ENCODE measurements around the gene FZD7.

The FZD7 gene

GRCh38 chr2:202006301-202006700 is 27.4 kb upstream of the FZD7 start:
- Histone ChIP-seq H3K4me3 (ENCODE audit: low read depth in 1 of 2, low read length in 2 of 2) (no peak overlapping the region), H3K27me3 (ENCODE audit: insufficient read depth, low read length, poor library complexity) (peaks cover 24% of the 10 kb centered on the region), H2AFZ (ENCODE audit: low read depth, low read length) (no peak overlapping the region), H4K20me1 (ENCODE audit: insufficient read depth, low read length) (no peaks in the 10 kb centered on the region), H3K4me2 (ENCODE audit: insufficient read depth, low read length) (no peak overlapping the region), H3K4me1 (ENCODE audit: insufficient read depth, low read length) (no peaks in the 10 kb centered on the region), H3K36me3 (ENCODE audit: insufficient read depth, low read length) (no peaks in the 10 kb centered on the region), H3K27ac (ENCODE audit: low read length) (no peak overlapping the region), H3K79me2 (ENCODE audit: insufficient read depth, low read length) (no peaks in the 10 kb centered on the region), H3K9ac (ENCODE audit: low read depth, low read length) (no peak overlapping the region), H3K9me3 (ENCODE audit: insufficient read depth, low read length, severe bottlenecking) (no peaks in the 10 kb centered on the region)
- no peak for ATAC-seq (ENCODE audit: insufficient read depth, low read depth)
- DNase-seq, result no peak
- TF ChIP-seq EZH2 (IDR thresholded peaks at IDR 0.05; ENCODE audit: borderline replicate concordance, low read depth, low read length, severe bottlenecking) (no peak), CTCF (IDR thresholded peaks at IDR 0.05; ENCODE audit: borderline replicate concordance, extremely low read depth, low read length, poor library complexity, severe bottlenecking) (no peak)

- Histone ChIP-seq H3K4me1 (ENCODE audit: insufficient read depth, low read length) (no peaks in the 10 kb centered on the region), H3K27ac (ENCODE audit: low read length) (no peak overlapping the region), H3K9ac (ENCODE audit: low read depth, low read length) (no peak overlapping the region), H3K4me3 (ENCODE audit: low read depth in 1 of 2, low read length in 2 of 2) (no peak overlapping the region), H3K36me3 (ENCODE audit: insufficient read depth, low read length) (no peaks in the 10 kb centered on the region), H3K9me3 (ENCODE audit: insufficient read depth, low read length, severe bottlenecking) (no peaks in the 10 kb centered on the region), H2AFZ (ENCODE audit: low read depth, low read length) (no peak overlapping the region), H3K79me2 (ENCODE audit: insufficient read depth, low read length) (no peaks in the 10 kb centered on the region), H3K4me2 (ENCODE audit: insufficient read depth, low read length) (no peak overlapping the region), H4K20me1 (ENCODE audit: insufficient read depth, low read length) (no peaks in the 10 kb centered on the region), H3K27me3 (ENCODE audit: insufficient read depth, low read length, poor library complexity) (peaks cover 24% of the 10 kb centered on the region)
- ATAC-seq (ENCODE audit: insufficient read depth, low read depth) (no peak), DNase-seq (no peak)
- TF ChIP-seq CTCF (IDR thresholded peaks at IDR 0.05; ENCODE audit: borderline replicate concordance, extremely low read depth, low read length, poor library complexity, severe bottlenecking) (no peak), EZH2 (IDR thresholded peaks at IDR 0.05; ENCODE audit: borderline replicate concordance, low read depth, low read length, severe bottlenecking) (no peak)
Measured at GRCh38 chr2:202007015-202007982, 26.4 kb upstream of the FZD7 start.

GRCh38 chr2:202007983-202008354 is 25.7 kb upstream of the FZD7 start:
- no peaks in the 10 kb centered on the region for H3K9me3 ChIP-seq (ENCODE audit: insufficient read depth, low read length, severe bottlenecking)
- H3K4me2 ChIP-seq (ENCODE audit: insufficient read depth, low read length), result no peak overlapping the region

More at GRCh38 chr2:202007983-202008354, 25.7 kb upstream of the FZD7 start:
- Histone ChIP-seq H3K27ac (ENCODE audit: low read length) (no peak overlapping the region), H4K20me1 (ENCODE audit: insufficient read depth, low read length) (no peaks in the 10 kb centered on the region), H3K9ac (ENCODE audit: low read depth, low read length) (no peak overlapping the region), H3K27me3 (ENCODE audit: insufficient read depth, low read length, poor library complexity) (peaks cover 24% of the 10 kb centered on the region), H3K4me1 (ENCODE audit: insufficient read depth, low read length) (no peaks in the 10 kb centered on the region), H3K4me3 (ENCODE audit: low read depth in 1 of 2, low read length in 2 of 2) (no peak overlapping the region), H3K36me3 (ENCODE audit: insufficient read depth, low read length) (no peaks in the 10 kb centered on the region), H2AFZ (ENCODE audit: low read depth, low read length) (no peak overlapping the region), H3K79me2 (ENCODE audit: insufficient read depth, low read length) (no peaks in the 10 kb centered on the region)
- DNase-seq (no peak), ATAC-seq (ENCODE audit: insufficient read depth, low read depth) (no peak)
- TF ChIP-seq EZH2 (IDR thresholded peaks at IDR 0.05; ENCODE audit: borderline replicate concordance, low read depth, low read length, severe bottlenecking), result no peak
- no peak for TF ChIP-seq CTCF (IDR thresholded peaks at IDR 0.05; ENCODE audit: borderline replicate concordance, extremely low read depth, low read length, poor library complexity, severe bottlenecking)
